ENCODE results near the gene GFI1.

GRCh38 chr1:92446546-92446945 is 40.2 kb downstream of the GFI1 start:
- TF ChIP-seq CTCF (IDR thresholded peaks at IDR 0.05): no peak
- TF ChIP-seq POLR2AphosphoS5 (IDR thresholded peaks at IDR 0.05): no peak
